Activated CD4-positive, alpha-beta T cell treated with anti-CD3 and anti-CD28 coated beads for 36 hours (primary cell): ENCODE measurements around the gene C10orf95. TPM values are rescaled to one million over a fixed set of nuclear protein-coding genes. Genes with fewer than 3 reads are reported as not detected.

Experiments used
- ATAC-seq: fragments of 200-7000 bp; cut with Tn5 transposase; one replicate; pipeline ENCODE4 v1.10.0; 2021; ENCODE audit warnings: mild to moderate bottlenecking, moderate library complexity
- CTCF ChIA-PET: fragments of 350-600 bp; sonication (Branson Sonifier 250); formaldehyde crosslinking; loops from one replicate; lab custom pipeline; 2021; ENCODE audit warnings: antibody characterized with exemption; lab: Charles Lee
- POLR2A ChIA-PET: fragments of 350-600 bp; sonication (Branson Sonifier 250); formaldehyde crosslinking; loops from one replicate; lab custom pipeline; 2021; ENCODE audit warnings: antibody characterized with exemption, inconsistent platforms; lab: Charles Lee
- DNase-seq: peaks from one replicate; pipeline ENCODE4 v3.0.0-alpha.2; 2020
- H3K27ac Mint-ChIP-seq: one replicate; pipeline ENCODE4 v1.8.0; 2021; ENCODE audit warnings: mixed read lengths
- H3K27me3 Mint-ChIP-seq: one replicate; pipeline ENCODE4 v1.8.0; 2021; ENCODE audit warnings: mixed read lengths
- H3K36me3 Mint-ChIP-seq: one replicate; pipeline ENCODE4 v1.8.0; 2021; ENCODE audit warnings: low read depth, mixed read lengths
- H3K4me1 Mint-ChIP-seq: one replicate; pipeline ENCODE4 v1.8.0; 2021; ENCODE audit warnings: mixed read lengths
- H3K4me3 Mint-ChIP-seq: one replicate; pipeline ENCODE4 v1.8.0; 2021; ENCODE audit warnings: mild to moderate bottlenecking, moderate library complexity, mixed read lengths
- H3K9me3 Mint-ChIP-seq: one replicate; pipeline ENCODE4 v1.8.0; 2021; ENCODE audit warnings: low read depth, mixed read lengths
- intact Hi-C, 2 experiments: fragments of 100-400 bp; cut with DNase I in 1 of 2; cut with micrococcal nuclease in 1 of 2; formaldehyde crosslinking; loops; one replicate each; pipeline versions ENCODE4 v1.14.2 to v1.15.1; 2022 to 2024; cut with DNase I, micrococcal nuclease
- microRNA-seq: library from miRNA; unstranded; fragments of <30 nt; microRNA quantifications from one replicate; pipeline ENCODE4 v1.2.0, GENCODE V29; 2021; ENCODE audit warnings: borderline replicate concordance
- total RNA-seq, 2 experiments: library from RNA; stranded (reverse); gene quantifications; one replicate each; pipeline ENCODE4 v1.2.3, GENCODE V29; 2021

C10orf95 gene
- total RNA-seq, 2 experiments from 2014 or later, result 0.27 to 0.32 TPM

DNA sequence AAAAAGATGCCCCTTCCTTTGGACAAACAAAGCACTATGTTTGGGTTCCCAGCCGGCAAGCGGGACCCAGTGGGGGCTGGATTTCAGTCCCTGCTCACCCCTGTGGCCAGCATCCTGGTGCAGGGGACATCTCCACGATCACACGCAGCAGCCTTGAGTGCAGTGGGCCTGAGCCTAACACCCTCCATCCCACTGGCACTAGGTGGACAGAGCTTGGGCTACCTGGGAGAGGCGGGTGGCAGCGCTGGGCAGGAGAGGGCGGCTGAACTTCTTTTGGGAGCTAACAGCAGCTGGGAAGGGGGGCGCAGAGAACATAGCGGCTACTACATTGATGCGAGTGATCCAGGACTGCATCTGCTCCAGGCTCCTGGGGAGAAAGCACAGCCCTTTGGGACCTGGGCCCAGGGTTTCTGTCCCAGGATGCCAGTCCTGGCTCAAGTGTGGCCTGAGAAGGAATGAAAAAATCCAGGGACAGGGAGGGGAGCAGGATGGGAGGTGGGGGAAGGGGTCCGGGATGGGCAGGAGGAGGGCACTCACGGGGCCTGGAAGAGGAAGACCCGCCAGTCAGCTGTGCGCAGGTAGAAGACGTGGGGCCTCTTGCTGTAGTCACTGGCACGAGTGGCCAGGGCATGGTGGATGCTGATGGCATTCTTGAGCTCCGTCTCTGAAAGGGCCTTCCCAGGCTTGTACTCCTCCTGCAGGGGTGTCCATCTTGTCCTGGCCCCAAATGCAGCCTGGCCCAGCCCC is 46.8 kb downstream of the C10orf95 start:
- H3K36me3 Mint-ChIP-seq, result peaks cover 23% of the 10 kb centered on the region
- H3K27me3 Mint-ChIP-seq, result peaks cover 5% of the 10 kb centered on the region
- intact Hi-C loops, result no loop called here
- DNase-seq (peak; percentile 30), ATAC-seq (no peak)
- no peaks in the 10 kb centered on the region for H3K9me3 Mint-ChIP-seq
- peak overlapping the region; percentile 8 for H3K4me3 Mint-ChIP-seq
- H3K27ac Mint-ChIP-seq, result no peak overlapping the region
- H3K4me1 Mint-ChIP-seq, result peaks cover 23% of the 10 kb centered on the region
- CTCF ChIA-PET, result interaction anchor here (0.5 to 4.6 kb wide), 7 partner anchors 11 to 669 kb away, joined by 3 to 21 read pairs (median 3); partner anchors contain the start of gene NFKB2
- POLR2A ChIA-PET, result interaction anchor here (0.7 kb wide), 1 partner anchor 11 kb away, joined by 3 read pairs; no protein-coding TSS in a partner anchor

DNA sequence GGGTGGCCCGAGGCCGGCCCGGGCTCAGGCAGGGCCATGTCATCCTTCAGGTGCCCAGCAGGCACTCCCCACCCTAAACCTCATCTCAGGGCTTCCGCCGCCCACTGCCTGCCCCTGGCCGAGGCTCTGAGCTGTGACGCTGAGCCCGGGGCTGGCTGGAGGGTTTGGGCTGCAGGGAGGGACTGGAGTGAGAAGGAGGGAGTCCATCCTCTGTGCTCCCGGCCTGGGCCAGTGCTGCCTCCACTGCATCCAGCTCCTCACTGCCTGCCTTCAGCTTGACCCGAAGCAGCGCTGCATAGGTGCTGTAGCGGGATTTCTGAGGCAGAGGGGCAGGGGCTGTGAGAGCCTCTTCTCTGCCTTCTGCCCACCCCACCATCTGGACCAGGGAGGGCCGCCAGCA is 48.2 kb downstream of the C10orf95 start:
- Mint-ChIP-seq H3K9me3 (no peaks in the 10 kb centered on the region), H3K27me3 (peaks cover under 1% of the 10 kb centered on the region), H3K36me3 (peaks cover 35% of the 10 kb centered on the region), H3K4me3 (no peak overlapping the region), H3K4me1 (peaks cover 26% of the 10 kb centered on the region), H3K27ac (no peak overlapping the region)
- ATAC-seq (no peak), DNase-seq (no peak)
- ChIA-PET POLR2A (no interaction called here), CTCF (interaction anchor here (0.7 to 4.6 kb wide), 11 partner anchors 9 to 221 kb away, joined by 3 to 21 read pairs (median 4); partner anchors contain the start of genes FBXL15 and NFKB2)
- intact Hi-C loops, result no loop called here

DNA sequence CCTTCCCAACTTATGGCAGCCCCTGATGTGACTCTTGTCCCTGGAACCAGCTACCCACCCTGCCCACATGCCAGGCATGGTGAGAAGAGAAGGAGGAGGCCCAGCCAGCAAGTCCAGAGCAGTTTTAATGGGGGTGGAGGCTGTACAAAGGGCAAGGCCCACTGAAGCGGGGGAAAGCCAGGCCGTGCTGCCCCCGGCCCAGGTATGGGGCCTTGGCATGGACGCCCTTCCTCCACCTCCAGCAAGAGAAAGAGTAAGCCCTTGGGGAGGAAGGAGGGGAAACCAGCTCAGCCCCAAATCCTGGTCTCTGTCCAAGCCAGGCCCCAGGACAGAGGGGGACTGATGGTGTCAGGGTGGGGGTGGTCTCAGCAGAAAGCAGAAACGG is 48.8 kb downstream of the C10orf95 start:
- intact Hi-C loops, result no loop called here
- ChIA-PET CTCF (interaction anchor here (0.7 to 4.6 kb wide), 9 partner anchors 9 to 222 kb away, joined by 3 to 21 read pairs (median 4); partner anchors contain the start of genes FBXL15 and NFKB2), POLR2A (no interaction called here)
- Mint-ChIP-seq H3K4me3 (no peak overlapping the region), H3K36me3 (peaks cover 41% of the 10 kb centered on the region), H3K27me3 (no peaks in the 10 kb centered on the region), H3K27ac (no peak overlapping the region), H3K9me3 (no peaks in the 10 kb centered on the region), H3K4me1 (peaks cover 27% of the 10 kb centered on the region)
- DNase-seq (no peak), ATAC-seq (no peak)

DNA sequence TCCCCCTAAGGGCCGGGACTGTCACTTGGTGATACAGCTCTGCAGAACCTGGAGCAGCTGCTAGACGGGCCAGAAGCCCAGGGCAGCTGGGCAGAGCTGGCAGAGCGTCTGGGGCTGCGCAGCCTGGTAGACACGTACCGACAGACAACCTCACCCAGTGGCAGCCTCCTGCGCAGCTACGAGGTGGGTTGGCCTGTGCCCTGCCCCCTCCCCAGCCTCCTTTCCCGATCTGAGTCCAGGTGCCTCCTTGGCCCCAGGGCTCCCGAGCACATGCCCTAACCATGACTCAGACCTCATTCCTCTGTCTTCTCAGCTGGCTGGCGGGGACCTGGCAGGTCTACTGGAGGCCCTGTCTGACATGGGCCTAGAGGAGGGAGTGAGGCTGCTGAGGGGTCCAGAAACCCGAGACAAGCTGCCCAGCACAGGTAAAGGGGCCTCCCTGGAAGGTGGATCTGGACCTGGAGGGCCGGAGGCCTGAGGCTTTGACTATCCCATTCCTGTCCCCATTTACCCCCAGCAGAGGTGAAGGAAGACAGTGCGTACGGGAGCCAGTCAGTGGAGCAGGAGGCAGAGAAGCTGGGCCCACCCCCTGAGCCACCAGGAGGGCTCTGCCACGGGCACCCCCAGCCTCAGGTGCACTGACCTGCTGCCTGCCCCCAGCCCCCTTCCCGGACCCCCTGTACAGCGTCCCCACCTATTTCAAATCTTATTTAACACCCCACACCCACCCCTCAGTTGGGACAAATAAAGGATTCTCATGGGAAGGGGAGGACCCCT is 49.4 kb downstream of the C10orf95 start:
- H3K9me3 Mint-ChIP-seq, result no peaks in the 10 kb centered on the region
- intact Hi-C loops, result no loop called here
- CTCF ChIA-PET, result interaction anchor here (0.6 to 4.6 kb wide), 5 partner anchors 8 to 172 kb away, joined by 3 to 21 read pairs (median 4); partner anchors contain the start of gene NFKB2
- H3K4me3 Mint-ChIP-seq, result no peak overlapping the region
- peaks cover 32% of the 10 kb centered on the region for H3K4me1 Mint-ChIP-seq
- ATAC-seq (no peak), DNase-seq (no peak)
- POLR2A ChIA-PET, result no interaction called here
- no peak overlapping the region for H3K27ac Mint-ChIP-seq
- H3K27me3 Mint-ChIP-seq, result no peaks in the 10 kb centered on the region
- peaks cover 46% of the 10 kb centered on the region for H3K36me3 Mint-ChIP-seq

DNA sequence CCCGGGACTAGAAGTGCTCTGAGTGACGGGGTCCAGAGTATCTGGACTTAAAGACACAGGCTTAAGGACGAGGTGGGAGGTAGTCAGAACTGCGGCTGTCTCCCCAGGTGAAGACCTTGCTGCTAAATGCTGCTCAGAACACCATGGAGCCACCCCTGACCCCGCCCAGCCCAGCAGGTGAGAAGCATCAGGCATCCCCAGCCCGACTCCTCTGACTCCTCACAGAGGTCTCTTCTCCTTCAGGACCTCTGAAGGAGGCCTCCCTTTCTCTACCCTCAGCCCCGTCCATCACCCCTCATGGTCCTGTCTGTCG is 50.0 kb downstream of the C10orf95 start:
- H3K4me1 Mint-ChIP-seq, result peaks cover 39% of the 10 kb centered on the region
- H3K27ac Mint-ChIP-seq, result no peak overlapping the region

DNA sequence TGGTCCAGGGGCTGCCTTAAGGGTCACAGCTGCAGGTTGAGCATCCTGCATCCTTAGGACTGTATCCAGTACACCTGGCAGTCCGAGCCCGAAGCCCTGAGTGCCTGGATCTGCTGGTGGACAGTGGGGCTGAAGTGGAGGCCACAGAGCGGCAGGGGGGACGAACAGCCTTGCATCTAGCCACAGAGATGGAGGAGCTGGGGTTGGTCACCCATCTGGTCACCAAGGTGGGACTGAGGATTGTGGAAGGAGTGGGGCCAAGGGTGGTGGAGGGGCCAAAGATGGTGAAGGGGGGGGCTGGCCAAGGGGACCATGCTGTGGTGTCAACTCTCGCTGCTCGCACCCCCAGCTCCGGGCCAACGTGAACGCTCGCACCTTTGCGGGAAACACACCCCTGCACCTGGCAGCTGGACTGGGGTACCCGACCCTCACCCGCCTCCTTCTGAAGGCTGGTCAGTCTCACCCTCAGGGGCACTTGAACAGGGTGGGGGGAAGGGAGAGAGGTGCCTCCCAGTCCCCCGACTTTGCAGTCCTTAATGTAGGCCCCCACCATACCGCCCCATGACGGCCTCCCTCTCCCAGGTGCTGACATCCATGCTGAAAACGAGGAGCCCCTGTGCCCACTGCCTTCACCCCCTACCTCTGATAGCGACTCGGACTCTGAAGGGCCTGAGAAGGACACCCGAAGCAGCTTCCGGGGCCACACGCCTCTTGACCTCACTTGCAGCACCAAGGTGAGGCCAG is 50.6 kb downstream of the C10orf95 start:
- DNase-seq (no peak), ATAC-seq (no peak)
- ChIA-PET POLR2A (interaction anchor here (0.6 kb wide), 1 partner anchor 35 kb away, joined by 3 read pairs; no protein-coding TSS in a partner anchor), CTCF (interaction anchor here (0.5 to 5.3 kb wide), 7 partner anchors 9 to 181 kb away, joined by 3 to 39 read pairs (median 4); no protein-coding TSS in a partner anchor)
- H3K4me1 Mint-ChIP-seq, result peaks cover 41% of the 10 kb centered on the region
- no peaks in the 10 kb centered on the region for H3K9me3 Mint-ChIP-seq
- peak overlapping the region; percentile 98 for H3K27ac Mint-ChIP-seq
- H3K36me3 Mint-ChIP-seq, result peaks cover 57% of the 10 kb centered on the region
- H3K4me3 Mint-ChIP-seq, result peak overlapping the region; percentile 20
- H3K27me3 Mint-ChIP-seq, result no peaks in the 10 kb centered on the region
- intact Hi-C loops, result no loop called here

More for the DNA sequence above, 50.0 kb downstream of the C10orf95 start:
- ChIA-PET POLR2A (no interaction called here), CTCF (interaction anchor here (0.6 to 4.6 kb wide), 3 partner anchors 8 to 171 kb away, joined by 4 to 39 read pairs (median 18); partner anchors contain the start of gene NFKB2)
- intact Hi-C loops, result no loop called here
- H3K9me3 Mint-ChIP-seq, result no peaks in the 10 kb centered on the region
- no peaks in the 10 kb centered on the region for H3K27me3 Mint-ChIP-seq
- peaks cover 52% of the 10 kb centered on the region for H3K36me3 Mint-ChIP-seq
- no peak for DNase-seq
- ATAC-seq, result no peak
- H3K4me3 Mint-ChIP-seq, result no peak overlapping the region

DNA sequence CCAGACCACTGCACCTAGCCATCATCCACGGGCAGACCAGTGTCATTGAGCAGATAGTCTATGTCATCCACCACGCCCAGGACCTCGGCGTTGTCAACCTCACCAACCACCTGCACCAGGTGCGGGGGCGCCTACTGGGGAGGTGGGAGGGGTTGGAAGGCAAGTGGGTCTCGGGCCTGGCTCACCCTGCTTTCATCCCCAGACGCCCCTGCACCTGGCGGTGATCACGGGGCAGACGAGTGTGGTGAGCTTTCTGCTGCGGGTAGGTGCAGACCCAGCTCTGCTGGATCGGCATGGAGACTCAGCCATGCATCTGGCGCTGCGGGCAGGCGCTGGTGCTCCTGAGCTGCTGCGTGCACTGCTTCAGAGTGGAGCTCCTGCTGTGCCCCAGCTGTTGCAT is 51.3 kb downstream of the C10orf95 start:
- POLR2A ChIA-PET, result interaction anchor here (0.6 to 1.0 kb wide), 2 partner anchors 32 to 35 kb away, joined by 3 to 4 read pairs; partner anchors contain the start of gene CUEDC2
- no peaks in the 10 kb centered on the region for H3K27me3 Mint-ChIP-seq
- H3K36me3 Mint-ChIP-seq, result peaks cover 60% of the 10 kb centered on the region

More for the DNA sequence above, 51.3 kb downstream of the C10orf95 start:
- H3K9me3 Mint-ChIP-seq, result no peaks in the 10 kb centered on the region
- intact Hi-C loops, result no loop called here
- H3K4me3 Mint-ChIP-seq, result peak overlapping the region; percentile 95
- DNase-seq, result no peak
- no peak for ATAC-seq
- H3K27ac Mint-ChIP-seq, result peak overlapping the region; percentile 98
- CTCF ChIA-PET, result interaction anchor here (0.5 to 5.3 kb wide), 18 partner anchors 7 to 441 kb away, joined by 3 to 39 read pairs (median 6); partner anchors contain the start of genes C10orf95 and SUFU
- peaks cover 41% of the 10 kb centered on the region for H3K4me1 Mint-ChIP-seq

Small RNA genes within 50 kb of the gene (microRNA-seq; reads per million reads assigned to microRNA genes)
- 6,736 reads per million, percentile 95 among the genes with 10 or more reads in this experiment for gene MIR146B

Other genes with a start within 250 kb of the C10orf95 start
- under 1 TPM in 1 of 2 experiments, not detected in 1; 0.14 TPM for gene ELOVL3, start 225.2 kb downstream of the C10orf95 start, total RNA-seq
- under 1 TPM; 0.66 to 0.81 TPM for gene PITX3, start 210.0 kb downstream of the C10orf95 start, total RNA-seq
- gene GBF1, start 206.0 kb downstream of the C10orf95 start, total RNA-seq, result 10 to 100 TPM; 33.1 to 37.5 TPM
- gene NFKB2, start 55.8 kb downstream of the C10orf95 start, total RNA-seq, result 100 to 1,000 TPM; 228 to 238 TPM
- 10 to 100 TPM in 1 of 2 experiments, 1 to 10 TPM in 1; 9.1 to 11.2 TPM for gene PSD, start 32.8 kb downstream of the C10orf95 start, total RNA-seq
- 10 to 100 TPM in 1 of 2 experiments, 1 to 10 TPM in 1; 5.4 to 11.9 TPM for gene FBXL15, start 30.7 kb downstream of the C10orf95 start, total RNA-seq
- gene CUEDC2, start 19.0 kb downstream of the C10orf95 start, total RNA-seq, result 10 to 100 TPM; 60.8 to 72.7 TPM
- 10 to 100 TPM; 51.1 to 53.3 TPM for gene ACTR1A, start 51.2 kb upstream of the C10orf95 start, total RNA-seq
- gene SUFU, start 52.4 kb upstream of the C10orf95 start, total RNA-seq, result 1 to 10 TPM; 8.4 to 9.5 TPM
- 10 to 100 TPM; 37.8 to 39.1 TPM for gene TRIM8, start 192.9 kb upstream of the C10orf95 start, total RNA-seq